RCC 7860 (cell line): Measurements from ENCODE around the gene CYP1B1.

ENCODE experiments used
- DNase-seq: peaks from one replicate; pipeline ENCODE4 v3.0.0-alpha.2; 2015; ENCODE audit warnings: low spot score
- FAIRE-seq: peaks from 2 replicates; lab custom pipeline; 2012; peaks lifted over from hg19 to GRCh38; lab: Jason Lieb, UNC

The CYP1B1 gene

DNA sequence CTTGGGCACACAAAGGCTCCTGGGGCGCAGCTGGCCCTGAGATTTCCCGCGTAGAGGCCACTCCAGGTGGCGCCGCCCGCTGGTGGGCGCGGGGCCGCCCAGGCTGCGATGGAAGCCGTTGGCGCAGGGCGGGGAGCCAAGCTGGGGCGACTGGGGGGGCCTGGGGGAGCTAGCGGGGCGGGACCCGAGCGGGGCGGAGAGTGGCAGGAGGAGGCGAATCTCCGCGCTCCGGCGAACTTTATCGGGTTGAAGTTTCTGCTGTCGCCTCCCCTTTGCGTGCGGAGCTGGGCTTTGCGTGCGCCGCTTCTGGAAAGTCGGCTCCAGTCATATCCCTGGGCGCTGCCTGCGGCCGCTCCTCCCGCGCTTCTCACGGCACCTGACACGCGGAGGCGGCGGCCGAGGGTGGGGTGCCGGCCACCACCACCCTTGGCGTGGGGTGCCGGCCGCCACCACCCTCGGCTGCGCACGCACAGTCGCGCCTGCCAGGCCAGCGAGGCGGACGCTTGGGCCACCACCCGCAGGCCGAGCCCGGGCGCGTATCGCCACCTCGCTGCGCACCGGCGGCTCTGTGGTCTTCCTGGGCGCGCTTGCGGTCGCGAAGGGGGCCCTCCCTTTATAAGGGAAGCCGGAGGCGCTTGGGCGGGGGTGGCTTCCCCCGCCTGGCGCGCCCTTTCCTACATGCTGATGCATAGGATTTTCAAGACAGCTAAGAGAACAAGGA, 919 bp upstream of the CYP1B1 start:
- FAIRE-seq: peak; percentile 76

DNA sequence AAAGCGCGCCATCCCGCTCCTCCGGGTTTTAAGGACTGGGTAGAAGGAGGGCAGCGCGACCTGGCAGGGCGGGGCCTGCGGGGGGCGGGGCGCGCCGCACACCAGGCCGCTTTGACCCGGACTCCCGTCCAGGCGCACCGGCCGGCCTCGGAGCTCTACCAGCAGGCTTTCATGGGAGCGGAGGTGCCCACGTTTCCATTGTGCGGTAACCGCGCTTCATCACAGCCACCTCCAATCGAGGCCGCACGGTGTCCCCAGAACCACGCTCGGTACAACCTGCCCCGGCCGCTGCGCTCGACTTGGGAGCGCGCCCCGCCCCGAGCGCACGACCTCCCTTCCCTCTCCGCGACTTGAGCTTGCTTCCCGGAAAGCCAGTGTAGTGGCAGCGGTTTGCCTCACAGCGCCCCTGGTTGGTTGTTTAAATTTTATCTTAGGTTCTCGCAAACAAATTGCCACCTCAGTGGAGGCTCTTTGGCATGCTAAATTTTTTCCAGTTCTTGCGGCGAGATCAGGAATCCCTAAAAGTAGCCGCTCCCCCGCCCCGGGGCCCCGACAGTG, 280 bp upstream of the CYP1B1 start:
- peak; percentile 62 for FAIRE-seq
- DNase-seq: peak; percentile 79

More for the DNA sequence above, 919 bp upstream of the CYP1B1 start:
- peak; percentile 85 for DNase-seq

DNA sequence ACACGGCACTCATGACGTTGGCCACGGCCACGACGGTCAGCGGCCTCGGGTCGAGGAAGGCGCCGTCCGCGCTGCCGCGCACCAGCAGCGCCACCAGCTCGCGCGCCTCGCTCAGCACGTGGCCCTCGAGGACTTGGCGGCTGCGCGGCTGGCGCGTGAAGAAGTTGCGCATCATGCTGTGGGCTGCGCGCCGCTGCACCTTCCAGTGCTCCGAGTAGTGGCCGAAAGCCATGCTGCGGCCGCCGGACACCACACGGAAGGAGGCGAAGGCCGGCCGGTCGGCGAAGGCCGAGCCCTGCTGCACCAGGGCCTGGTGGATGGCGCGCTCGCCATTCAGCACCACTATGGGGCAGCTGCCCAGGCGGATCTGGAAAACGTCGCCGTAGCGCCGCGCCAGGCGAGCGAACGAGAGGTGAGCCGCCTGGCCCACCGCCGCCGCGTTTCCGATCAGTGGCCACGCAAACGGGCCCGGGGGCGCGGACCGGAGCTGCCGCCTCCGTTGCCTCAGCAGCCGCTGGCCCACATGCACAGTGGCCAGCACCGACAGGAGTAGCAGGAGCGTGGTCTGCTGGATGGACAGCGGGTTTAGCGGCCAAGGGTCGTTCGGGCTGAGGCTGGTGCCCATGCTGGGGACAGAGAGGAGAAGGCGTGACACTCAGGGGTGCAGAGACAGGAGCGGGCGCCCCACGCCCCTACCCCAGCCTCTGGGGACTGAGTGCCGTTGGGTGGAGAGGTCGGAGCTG, 1.0 kb downstream of the CYP1B1 start:
- DNase-seq: no peak
- FAIRE-seq: no peak

DNA sequence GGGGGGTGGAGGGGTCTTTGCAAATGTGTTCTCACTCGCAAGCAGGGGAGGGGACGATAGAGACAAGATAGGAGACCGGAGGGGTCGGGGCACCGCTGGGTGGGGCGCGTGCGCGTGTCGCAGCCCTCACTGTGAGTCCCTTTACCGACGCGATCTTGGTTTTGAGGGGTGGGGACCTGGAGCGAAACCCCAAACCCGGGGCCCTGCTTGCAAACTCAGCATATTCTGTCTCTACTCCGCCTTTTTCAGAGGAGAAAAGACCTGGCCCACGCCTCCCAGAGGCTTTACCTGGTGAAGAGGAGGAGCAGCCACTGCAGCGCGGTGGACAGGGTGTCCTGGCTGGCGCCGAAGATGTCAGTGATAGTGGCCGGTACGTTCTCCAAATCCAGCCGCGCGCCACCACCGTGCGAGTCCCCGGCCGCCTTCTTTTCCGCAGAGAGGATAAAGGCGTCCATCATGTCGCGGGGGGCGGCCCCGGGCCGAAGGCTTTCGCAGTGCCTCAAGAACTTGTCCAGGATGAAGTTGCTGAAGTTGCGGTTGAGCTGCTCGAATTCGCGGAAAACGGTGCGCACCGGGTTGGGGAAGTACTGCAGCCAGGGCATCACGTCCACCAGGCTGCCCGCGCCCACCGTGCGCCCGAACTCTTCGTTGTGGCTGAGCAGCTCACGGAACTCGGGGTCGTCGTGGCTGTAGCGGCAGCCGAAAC, 1.7 kb downstream of the CYP1B1 start:
- FAIRE-seq (no peak), DNase-seq (no peak)

DNA sequence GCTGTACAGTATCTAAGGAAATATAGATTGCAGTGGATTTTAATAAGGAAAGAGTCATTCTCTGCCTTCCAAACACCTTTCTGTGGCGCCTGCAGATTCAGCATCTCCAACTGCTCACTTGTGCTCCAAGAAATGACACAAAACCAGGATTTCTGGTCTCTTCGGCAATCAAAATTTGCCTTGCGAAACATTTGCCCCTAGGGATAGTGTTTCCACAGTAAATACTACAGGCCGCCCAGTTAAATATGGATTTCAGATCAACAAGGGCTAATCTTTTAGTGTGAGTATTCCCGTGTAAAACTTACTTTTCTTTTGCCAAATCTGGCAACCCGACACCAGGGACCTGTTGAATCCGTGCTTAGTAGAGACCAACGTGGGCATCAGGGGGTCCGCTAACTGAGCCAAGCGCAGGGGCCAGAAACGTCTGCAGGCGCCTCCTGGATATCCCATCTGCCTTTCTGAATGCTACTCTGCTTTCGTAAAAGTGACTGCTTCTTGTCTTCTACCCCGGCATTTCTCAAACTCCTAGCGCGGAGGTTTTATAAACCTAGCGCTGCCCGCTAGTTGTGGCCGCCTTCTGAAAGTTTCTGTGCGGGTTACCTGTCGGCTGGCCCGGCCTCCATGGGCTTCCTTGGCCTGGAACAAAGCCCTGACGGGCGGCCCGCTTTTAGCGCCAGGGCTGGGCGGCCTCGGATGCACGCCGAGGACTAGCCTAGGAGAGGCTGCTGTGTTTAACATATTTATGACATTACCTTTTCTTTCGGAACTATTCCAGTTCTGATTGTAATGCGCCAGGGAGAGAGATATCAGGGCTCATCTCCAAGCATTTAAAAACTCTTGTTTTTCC, 2.5 kb downstream of the CYP1B1 start:
- DNase-seq (no peak), FAIRE-seq (no peak)

DNA sequence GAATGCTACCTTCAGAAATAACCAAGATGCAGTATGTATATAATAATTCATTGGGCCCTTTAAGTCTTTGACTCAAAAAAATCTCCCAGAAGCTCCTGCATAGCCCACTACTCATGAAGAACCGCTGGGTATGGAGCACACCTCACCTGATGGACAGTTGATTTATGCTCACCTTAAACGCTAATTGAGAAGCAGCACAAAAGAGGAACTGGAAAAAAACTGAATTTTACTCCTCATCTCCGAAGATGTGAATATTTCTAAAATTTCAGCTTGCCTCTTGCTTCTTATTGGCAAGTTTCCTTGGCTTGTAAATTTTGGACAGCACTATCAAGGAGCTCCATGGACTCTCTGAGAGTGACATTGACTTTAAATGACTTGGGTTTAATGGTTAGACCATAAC, 5.5 kb downstream of the CYP1B1 start:
- DNase-seq (no peak), FAIRE-seq (no peak)

DNA sequence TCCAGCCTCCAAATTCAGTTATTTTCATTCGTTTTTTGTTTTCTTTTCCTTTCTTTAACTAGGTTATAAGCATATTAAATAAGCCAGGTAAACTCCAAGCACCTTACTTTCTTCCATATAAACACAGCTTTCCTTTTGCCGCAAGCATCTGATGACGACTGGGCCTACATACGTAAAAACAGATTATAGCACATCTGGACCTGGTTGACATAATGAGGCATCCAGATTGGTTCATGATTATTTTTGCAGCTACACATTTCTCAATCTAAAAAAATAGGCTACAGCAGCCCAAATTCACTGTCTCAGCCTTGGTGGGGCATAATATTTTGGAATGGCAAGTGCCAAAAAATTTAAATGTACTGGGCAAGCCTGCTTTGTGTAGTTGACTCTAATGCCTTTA, 7.7 kb downstream of the CYP1B1 start:
- DNase-seq: no peak
- FAIRE-seq: no peak

DNA sequence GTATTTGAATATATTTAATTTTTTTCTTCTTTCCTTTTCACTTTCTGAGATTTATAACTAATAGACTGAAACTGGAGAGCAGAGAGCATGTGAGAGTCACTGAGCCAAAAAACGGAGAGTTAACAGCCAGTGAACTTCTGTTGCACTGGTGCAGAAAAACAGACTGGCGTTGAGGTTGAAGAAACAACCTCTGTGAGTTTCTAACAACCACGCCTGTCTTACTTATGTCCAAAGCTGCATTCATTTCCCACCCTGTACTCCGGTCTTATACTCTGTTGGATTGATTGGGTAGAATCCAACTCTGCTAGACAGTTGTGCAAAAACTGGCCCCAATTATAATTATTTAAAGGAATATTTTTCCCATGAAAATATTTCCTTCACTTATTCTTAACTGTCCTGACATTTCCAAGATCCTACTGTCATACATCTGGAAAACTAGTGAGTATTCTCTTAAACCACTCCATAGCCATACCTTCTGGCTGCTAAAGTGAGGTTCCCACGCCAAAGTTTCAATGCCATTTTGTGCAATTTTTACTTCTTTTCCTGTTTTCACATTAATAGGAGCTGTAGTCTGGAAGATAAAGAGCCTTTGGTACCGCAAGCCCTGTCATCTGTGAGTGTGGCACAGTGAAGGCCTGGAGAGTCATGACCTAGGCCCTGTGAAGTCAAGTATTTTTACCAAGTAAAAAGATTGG, 9.4 kb downstream of the CYP1B1 start:
- no peak for FAIRE-seq
- DNase-seq: no peak

DNA sequence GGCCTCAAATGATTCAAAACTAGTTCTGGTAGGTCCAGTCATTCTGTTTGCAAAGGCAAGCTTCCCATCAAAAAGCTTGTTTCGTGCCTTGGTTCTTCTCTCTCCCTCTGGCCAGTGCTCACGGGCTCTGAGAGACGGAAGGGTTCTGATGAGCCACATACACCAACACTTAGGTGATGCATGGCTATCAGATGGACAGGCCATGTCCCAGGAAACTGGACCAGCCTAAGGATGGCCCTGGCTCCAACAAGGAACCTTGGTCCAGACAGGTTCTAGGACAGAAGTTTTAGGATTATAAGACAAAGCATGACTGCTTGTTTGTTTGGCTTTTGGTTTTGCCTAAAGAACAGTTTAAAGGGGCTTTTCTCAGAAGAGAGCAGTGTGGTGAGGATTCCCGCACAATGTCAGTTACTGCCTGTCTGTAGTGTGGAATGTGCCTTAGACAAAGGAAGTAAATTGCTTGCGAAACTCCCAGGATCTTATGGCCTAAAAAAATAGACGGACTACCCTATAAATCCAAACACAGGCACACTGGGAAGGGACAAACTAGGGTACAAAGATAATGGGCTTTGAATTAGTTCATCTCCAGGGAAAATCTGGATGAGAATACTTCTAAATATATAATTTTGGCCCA, 10.3 kb downstream of the CYP1B1 start:
- no peak for FAIRE-seq
- DNase-seq: no peak

DNA sequence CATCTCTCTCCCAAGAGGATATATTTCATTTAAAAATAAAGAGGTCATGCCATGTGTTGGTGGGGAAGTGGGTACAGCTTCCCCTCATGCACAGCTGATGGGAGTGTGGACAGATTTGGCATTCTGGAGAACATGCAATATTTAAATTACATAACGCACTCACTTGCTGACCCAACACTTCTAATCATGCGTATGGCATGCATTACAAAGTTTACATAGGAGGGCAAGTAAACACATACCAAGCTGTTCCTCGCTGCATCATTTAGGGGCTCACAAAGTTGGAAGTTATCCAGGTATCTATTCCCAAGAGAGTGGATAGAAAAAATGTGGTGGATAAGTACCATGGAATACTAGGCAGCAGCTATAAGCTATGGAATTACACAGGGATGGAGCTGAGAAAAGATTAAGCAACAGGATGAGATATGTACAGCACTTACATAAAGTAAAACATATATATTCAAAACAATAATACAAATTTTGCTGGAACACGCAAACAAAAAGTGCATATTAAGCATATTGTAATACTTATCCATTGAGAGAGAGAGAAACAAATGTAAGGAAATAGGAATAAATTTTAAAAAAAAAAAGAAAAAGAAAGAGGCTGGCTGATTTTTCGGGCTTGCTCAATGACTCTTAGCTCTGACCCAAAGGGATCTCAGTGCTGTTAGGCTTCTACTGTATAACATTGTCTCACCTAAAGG, 11.0 kb downstream of the CYP1B1 start:
- no peak for FAIRE-seq
- DNase-seq: no peak

DNA sequence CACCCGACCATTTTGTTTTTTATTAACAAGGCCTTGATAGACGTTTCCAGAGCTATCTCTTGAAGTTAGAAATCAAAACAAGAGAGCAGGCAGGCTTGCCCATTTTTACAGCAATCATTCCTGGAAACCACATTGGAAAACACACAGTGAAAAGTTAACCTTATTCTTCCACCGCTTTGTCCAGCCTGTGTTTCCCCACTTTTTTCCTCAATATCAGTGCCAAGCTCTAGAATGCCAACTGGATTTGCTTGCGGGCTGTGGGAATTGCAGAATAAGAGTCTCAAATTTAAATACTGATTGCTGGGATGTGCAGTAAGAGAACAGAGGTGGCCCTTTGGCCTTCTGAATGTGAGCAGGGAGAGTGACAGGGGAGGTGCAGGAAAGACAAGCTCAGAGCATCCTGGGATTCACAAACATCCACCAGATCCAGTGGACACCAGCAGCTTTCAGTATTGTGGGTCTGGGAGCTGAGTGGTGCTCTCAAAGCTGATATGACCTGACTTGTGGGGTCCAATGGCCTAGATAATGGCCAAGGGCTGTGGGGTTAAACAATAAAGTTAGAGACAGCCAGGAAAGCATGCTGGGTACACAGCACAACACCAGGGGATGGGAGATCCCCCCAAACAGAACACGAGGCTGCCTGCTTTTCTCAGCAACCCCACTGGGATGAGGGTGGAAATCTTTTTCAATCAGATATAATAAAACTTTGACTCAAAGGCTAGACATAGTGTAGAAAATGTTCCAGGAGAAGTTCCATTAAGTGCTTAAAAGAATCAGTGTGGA, 15.5 kb downstream of the CYP1B1 start:
- DNase-seq (no peak), FAIRE-seq (no peak)

DNA sequence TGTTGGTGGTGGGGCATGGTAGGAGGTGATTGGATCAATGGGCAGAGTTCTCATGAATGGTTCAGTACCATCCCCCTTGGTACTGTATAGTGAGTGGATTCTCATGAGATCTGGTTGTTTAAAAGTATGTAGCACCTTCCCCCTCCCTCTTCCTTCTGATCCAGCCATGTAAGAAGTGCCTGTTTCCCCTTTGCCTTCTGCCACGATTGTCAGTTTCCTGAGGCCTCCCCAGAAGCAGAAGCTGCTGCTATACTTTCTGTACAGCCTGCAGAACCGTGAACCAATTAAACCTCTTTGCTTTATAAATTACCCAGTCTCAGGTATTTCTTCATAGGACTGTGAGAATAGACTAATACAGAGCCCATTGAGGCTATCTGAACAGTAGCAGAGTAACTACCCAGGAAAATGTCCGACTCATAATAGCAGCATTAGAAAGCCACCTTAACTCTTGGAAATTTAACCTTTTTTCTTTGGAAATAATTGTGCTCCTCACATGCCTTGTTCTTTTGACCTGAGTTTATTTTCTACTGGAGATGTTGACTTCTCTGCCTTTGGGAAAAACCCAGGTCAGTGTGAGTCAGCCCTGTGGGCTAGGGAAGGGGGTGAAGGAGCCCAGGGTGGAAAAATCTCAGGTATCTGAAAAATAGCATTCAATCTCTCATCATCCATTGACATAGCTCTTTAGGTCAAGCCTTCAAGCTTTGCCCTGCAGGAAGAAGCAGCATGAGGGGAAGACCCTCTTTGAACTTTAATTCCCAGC, 18.1 kb downstream of the CYP1B1 start:
- FAIRE-seq: peak; percentile 84
- DNase-seq: peak; percentile 43

DNA sequence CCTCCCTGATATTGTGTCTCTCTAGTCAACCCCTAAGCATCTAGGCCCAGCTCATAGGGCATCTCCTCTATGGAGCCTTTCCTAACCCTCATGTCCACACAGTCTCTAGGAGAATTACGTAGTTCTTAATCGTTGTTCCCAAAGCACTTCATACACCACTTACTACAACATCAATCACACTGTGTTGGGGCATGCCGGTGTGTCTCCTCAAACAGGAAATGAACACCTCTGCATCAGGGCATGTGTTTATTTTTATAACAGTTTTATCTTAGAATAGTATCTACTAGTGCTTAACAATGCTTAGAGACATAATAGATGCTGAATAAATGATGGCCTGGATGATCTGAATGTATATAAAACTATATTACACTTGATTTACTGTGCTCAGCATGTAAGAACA, 19.7 kb downstream of the CYP1B1 start:
- DNase-seq (no peak), FAIRE-seq (no peak)

DNA sequence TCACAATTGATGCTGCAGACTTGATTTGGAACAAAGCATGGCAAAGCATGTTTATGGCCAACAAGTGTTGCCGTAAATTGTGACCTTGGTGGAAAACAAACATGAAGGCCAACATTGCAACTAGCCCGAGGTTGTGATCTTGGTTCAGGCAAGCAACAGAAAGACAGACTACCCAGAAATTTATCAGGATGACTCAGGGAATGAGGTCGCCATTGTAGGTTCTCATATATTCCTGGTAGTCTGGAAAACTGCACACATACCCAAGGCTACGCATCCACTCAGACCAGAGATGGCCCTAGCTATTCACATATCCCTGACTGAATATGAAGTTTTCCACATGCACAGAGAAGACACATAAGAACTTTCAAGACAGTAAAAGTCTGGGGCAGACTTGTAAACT, 30.1 kb downstream of the CYP1B1 start:
- DNase-seq (no peak), FAIRE-seq (no peak)

DNA sequence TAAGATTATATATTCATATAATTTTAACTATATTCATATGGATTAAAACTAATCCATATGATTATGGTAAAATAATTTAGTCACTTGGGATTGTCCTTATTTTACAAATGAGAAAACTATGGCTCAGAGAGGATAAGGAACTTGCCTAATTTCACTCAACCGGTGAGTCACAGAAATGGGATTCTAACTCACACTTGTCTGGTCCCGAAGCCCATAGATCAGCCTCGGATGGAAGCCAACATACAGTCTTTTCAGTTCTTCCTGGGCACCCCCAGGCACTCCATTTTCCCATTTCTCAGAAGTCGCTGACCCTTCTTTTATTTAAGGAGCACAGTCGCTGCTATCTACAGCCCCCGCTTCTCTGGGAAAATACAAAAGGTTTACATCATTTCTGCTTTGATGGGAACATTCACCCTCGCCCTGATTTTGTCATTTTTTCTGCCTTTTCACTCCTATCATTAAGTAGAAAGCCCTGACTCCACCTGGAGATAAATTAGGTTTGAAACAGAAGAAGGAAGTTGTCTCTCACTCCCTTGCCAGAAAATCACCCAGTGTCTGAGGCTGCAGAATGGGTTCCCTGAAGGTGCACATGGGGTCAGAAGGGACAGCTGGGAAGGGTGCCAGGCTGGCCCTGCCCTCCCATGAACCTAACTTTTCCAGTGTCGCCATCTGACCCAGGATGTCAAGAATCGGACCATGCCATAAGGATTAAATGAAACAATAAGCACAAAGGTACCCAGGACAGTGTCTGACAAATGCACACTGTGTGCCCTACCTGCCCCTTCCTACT, 36.6 kb downstream of the CYP1B1 start:
- no peak for DNase-seq

DNA sequence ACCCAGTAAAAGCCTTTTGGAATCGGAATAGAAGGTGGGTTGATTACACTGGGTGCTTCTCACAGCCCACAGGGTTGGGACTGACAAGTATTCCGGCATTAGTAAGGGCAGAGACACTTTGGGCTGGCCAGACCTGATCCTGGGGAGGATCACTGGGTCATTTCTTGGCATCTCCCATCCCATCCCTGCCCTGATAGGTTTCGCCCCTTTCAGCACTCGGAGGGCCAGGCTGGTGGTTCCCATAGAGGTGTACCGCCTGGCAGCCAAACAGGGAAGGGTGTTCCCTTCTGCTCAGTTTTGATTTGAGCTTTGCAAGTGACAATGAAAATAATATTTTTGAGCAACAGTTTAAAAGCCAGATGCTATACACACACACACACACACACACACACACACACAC, 37.3 kb downstream of the CYP1B1 start:
- FAIRE-seq (no peak), DNase-seq (no peak)

More for the DNA sequence above, 36.6 kb downstream of the CYP1B1 start:
- peak; percentile 38 for FAIRE-seq
